ENCODE data around the gene GPC6.

DNA sequence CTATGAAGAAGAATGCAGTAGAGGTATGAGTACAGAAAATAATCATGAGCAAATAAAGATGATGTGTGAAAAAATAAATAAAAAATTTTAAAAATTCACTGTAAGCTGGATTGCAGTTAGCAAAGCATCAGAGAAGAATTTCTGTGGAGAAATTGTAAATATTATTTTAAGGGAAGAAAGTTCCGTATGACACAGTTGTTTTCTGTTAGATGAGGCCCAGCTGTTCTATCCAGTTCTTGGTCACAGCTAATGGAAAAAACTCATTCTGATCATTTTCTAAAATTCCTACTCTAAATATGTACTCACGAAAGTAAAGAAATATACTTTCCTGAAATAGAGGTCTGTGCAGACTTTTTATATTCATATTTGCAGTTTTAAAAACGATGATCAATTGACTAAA, 674.1 kb downstream of the GPC6 start:
- TF ChIP-seq CTCF (IDR thresholded peaks at IDR 0.05), result no peak
- no peak for TF ChIP-seq POLR2A (IDR thresholded peaks at IDR 0.05)

Data from uterus (tissue), 2 donors.